ENCODE data around the gene CFAP100. TPM values are rescaled to one million over a fixed set of nuclear protein-coding genes. Genes with fewer than 3 reads are reported as not detected.

Gene CFAP100
- total and polyA plus RNA-seq, 12 donors: not detected

DNA sequence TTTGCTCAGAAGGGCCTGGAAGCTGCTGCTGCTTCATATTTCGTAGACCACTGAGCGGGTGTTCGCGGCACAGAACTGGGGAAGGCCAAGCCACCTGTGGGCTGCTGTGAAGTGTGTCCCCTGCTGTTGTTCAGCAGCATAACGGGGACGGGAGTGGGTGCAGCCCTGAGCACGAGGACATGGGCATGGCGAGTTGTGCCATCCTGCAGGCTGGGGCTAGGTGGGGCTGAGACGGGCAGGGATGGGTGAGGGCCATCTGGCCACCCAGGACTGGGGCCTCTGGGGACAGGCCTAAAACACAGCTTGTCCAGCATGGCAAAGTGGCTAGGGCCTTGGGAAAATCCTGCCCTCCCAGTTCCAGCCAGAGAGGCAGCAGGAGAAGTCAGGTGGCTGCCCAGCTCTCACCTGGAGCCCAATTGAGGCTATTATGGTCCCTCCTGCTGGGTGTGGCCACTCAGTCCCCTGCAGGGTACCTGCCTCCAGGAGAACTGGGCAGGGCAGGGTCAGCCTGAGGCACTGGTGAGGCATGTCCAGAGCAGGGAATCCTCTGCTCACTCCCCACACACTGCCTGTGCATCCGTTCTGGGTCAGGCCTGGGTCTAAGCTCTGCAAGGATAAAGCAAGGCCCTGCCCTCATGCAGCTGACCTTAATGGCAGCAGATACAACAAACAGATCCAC lies 29.5 kb downstream of the CFAP100 start:
- TF ChIP-seq, protein P1, sequence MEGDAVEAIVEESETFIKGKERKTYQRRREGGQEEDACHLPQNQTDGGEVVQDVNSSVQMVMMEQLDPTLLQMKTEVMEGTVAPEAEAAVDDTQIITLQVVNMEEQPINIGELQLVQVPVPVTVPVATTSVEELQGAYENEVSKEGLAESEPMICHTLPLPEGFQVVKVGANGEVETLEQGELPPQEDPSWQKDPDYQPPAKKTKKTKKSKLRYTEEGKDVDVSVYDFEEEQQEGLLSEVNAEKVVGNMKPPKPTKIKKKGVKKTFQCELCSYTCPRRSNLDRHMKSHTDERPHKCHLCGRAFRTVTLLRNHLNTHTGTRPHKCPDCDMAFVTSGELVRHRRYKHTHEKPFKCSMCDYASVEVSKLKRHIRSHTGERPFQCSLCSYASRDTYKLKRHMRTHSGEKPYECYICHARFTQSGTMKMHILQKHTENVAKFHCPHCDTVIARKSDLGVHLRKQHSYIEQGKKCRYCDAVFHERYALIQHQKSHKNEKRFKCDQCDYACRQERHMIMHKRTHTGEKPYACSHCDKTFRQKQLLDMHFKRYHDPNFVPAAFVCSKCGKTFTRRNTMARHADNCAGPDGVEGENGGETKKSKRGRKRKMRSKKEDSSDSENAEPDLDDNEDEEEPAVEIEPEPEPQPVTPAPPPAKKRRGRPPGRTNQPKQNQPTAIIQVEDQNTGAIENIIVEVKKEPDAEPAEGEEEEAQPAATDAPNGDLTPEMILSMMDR (IDR thresholded peaks at IDR 0.05): no peak
- Histone ChIP-seq H3K27ac (no peak overlapping the region), H3K4me3 (no peak overlapping the region), H3K9me3 (peaks cover 0 to 34% (median 12%) of the 10 kb centered on the region in 11 donors), H3K36me3 (no peaks in the 10 kb centered on the region), H3K27me3 (peaks cover 0 to 6% (median 0%) of the 10 kb centered on the region in 7 donors), H3K4me1 (no peaks in the 10 kb centered on the region)
- DNase-seq (no peak), ATAC-seq (no peak)
- WGBS, 2 donors: 92 to 94% methylated on average over 10 of the region's 10 CpGs
- intact Hi-C loops (cut with DNase I): no loop called here

DNA sequence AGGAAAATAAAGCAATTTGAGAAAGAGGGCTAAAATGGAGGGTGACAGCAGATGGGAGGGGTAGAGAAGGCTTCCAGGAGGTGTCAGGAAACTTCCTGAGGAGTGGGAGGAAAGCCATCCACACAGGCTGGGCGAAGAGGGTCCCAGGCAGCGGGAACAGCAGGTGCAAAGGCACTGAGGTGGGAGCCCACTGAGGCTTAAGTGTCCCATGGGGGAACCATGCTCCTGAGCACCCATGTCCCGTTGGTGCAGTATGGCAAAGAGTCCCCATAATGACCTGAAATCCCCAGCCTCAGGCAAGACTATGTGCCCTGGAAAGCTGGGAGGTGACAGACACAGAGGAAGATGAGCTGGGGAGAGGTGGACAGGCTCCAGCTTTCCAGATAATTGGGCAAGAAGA lies 30.0 kb downstream of the CFAP100 start:
- Histone ChIP-seq H3K4me1 (no peaks in the 10 kb centered on the region), H3K27me3 (peaks cover 0 to 4% (median 0%) of the 10 kb centered on the region in 7 donors), H3K36me3 (no peaks in the 10 kb centered on the region), H3K27ac (no peak overlapping the region), H3K9me3 (peaks cover 0 to 37% (median 12%) of the 10 kb centered on the region in 11 donors), H3K4me3 (no peak overlapping the region)
- ATAC-seq (no peak), DNase-seq (no peak)
- TF ChIP-seq, protein P1 (IDR thresholded peaks at IDR 0.05): no peak
- 75 to 93% methylated on average over 3 of the region's 3 CpGs for WGBS, 2 donors
- intact Hi-C loops (cut with DNase I): no loop called here

DNA sequence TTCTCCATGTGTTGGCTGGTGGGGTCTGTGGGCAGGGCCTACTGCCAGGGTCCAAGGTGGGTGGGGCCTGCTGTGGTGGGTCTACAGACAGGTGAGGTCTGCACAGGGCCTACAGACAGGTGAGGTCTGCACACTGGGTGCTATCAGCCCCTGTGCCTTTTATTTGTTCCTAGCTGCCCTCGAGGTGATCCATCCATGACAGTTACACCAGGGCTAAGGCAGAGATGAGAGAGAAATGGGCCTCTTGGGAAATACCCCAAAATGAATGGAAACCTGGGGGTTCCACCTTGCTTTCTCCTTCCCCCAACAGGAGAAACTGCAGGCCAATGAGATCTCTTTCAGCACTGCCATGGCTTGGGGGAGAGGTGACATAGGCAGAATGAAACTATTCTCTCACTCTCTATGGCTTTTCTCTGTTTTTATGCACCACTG lies 36.4 kb downstream of the CFAP100 start:
- no peak for DNase-seq
- peaks cover 0 to 16% (median 9%) of the 10 kb centered on the region in 9 donors for H3K4me1 ChIP-seq
- H3K9me3 ChIP-seq: peaks cover 0 to 43% (median 15%) of the 10 kb centered on the region in 11 donors
- intact Hi-C loops (cut with DNase I): no loop called here
- no peak overlapping the region for H3K4me3 ChIP-seq
- H3K36me3 ChIP-seq: peaks cover 0 to 17% (median 0%) of the 10 kb centered on the region in 9 donors
- TF ChIP-seq, protein P1 (IDR thresholded peaks at IDR 0.05): no peak
- no peak overlapping the region for H3K27ac ChIP-seq
- 95 to 100% methylated on average over 1 of the region's 1 CpG for WGBS, 2 donors
- no peak for ATAC-seq
- H3K27me3 ChIP-seq: no peaks in the 10 kb centered on the region

DNA sequence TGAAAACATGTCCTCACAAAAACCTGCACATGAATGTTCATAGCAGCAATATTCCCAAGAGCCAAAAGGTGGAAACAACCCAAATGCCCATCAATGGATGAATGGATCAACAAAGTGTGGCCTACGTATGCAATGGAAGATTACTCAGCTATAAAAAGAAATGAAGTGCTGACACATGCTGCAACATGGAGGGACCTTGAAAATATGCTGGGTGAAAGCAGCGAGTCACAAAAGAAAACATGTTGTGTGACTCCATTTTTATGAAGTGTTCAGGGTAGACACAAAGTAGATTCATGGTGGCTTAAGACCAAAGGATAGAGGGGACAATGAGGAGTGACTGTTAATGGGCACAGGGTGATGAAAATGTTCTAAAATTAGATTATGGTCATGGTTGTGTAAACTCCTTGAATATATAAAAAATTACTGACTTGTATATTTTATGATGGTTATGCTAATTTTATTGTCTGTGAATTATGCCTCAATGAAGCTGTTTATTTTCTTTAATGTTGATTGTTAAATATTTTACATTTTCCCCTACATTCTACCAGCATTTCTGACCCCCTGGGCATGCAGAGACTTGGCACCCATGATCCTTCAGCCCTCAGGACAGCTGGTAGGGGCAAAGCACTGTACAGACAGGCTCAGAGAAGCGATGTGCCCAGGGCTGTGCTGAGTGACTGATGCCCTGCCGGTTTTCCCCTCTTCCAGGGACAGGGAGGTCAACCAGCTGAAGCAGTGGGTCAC lies 37.8 kb downstream of the CFAP100 start:
- no peaks in the 10 kb centered on the region for H3K27me3 ChIP-seq
- H3K27ac ChIP-seq: peak overlapping the region in 2 of 10 donors; percentile 29 to 42
- peaks cover 0 to 16% (median 9%) of the 10 kb centered on the region in 9 donors for H3K4me1 ChIP-seq
- H3K4me3 ChIP-seq: no peak overlapping the region
- intact Hi-C loops (cut with DNase I): no loop called here
- TF ChIP-seq, protein P1 (IDR thresholded peaks at IDR 0.05): no peak
- H3K9me3 ChIP-seq: peaks cover 0 to 29% (median 2%) of the 10 kb centered on the region in 11 donors
- ATAC-seq (peak in 1 of 8 donors; percentile 15), DNase-seq (no peak)
- H3K36me3 ChIP-seq: peaks cover 0 to 31% (median 6%) of the 10 kb centered on the region in 9 donors
- 74 to 85% methylated on average over 4 of the region's 4 CpGs for WGBS, 2 donors
